C4-2B (cell line): ENCODE measurements around the gene MYBPC2.

Source experiments
- ZFX ChIP-seq: fragments of 450-650 bp; IDR thresholded peaks from 2 replicates; pipeline ENCODE4 v1.6.1; 2017
- TF ChIP-seq, protein P1 (sequence below): fragments of 450-650 bp; conservative IDR thresholded peaks from 2 replicates; pipeline ENCODE4 v1.5.1; 2017; ENCODE audit warnings: mild to moderate bottlenecking

DNA sequence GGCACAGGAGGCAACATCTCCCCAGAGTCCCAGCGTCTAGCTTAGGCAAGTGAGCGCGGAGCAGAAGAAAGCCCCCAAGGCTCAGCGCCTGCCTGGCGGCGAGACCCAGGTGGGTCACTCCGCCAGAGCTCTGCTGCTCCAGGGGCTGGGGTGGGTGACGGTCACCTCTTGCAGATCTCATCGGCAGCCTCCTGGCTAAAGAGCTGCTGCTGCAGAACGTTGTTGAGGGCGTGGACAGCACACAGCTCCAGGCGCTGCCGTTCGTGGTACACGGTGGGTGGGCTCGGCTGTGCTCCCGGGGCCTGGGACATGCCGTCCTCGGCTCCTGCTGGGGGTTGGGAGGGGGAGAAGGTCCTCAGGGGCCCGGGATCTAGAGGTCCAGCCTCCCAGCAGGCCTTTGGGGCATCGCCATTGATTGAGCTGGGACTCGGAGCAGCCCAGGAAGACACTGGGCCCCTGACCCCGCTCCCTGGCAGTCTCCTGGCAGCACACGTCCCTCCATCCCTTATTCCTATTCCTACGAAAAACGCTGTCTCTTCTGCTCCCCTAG lies 77.5 kb downstream of the MYBPC2 start:
- TF ChIP-seq, protein P1, sequence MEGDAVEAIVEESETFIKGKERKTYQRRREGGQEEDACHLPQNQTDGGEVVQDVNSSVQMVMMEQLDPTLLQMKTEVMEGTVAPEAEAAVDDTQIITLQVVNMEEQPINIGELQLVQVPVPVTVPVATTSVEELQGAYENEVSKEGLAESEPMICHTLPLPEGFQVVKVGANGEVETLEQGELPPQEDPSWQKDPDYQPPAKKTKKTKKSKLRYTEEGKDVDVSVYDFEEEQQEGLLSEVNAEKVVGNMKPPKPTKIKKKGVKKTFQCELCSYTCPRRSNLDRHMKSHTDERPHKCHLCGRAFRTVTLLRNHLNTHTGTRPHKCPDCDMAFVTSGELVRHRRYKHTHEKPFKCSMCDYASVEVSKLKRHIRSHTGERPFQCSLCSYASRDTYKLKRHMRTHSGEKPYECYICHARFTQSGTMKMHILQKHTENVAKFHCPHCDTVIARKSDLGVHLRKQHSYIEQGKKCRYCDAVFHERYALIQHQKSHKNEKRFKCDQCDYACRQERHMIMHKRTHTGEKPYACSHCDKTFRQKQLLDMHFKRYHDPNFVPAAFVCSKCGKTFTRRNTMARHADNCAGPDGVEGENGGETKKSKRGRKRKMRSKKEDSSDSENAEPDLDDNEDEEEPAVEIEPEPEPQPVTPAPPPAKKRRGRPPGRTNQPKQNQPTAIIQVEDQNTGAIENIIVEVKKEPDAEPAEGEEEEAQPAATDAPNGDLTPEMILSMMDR: no peak
- TF ChIP-seq ZFX: no peak
